Colonic mucosa (tissue), 4 donors: ENCODE measurements around the gene PPARGC1A. TPM values are rescaled to one million over a fixed set of nuclear protein-coding genes. Genes with fewer than 3 reads are reported as not detected.
A peak's percentile ranks its signal among the peaks of the same experiment; 100 is the strongest.

Experiments
- DNase-seq: peaks from one replicate; pipeline ENCODE4 v3.0.0-alpha.2; 2020
- H3K27ac ChIP-seq: fragments of 200-600 bp; one replicate; pipeline ENCODE4 v1.8.0; 2021
- H3K27me3 ChIP-seq: fragments of 200-600 bp; one replicate; pipeline ENCODE4 v1.8.0; 2021
- H3K36me3 ChIP-seq: fragments of 200-600 bp; one replicate; pipeline ENCODE4 v1.8.0; 2021
- H3K4me1 ChIP-seq: fragments of 200-600 bp; one replicate; pipeline ENCODE4 v1.8.0; 2021; ENCODE audit warnings: mild to moderate bottlenecking
- H3K4me3 ChIP-seq: fragments of 200-600 bp; one replicate; pipeline ENCODE4 v1.8.0; 2021
- H3K9ac ChIP-seq, 2 donors: one replicate each; pipeline ENCODE4 v1.7.0; 2013; ENCODE audit warnings: control low read depth in 2 of 2, low read depth in 2 of 2, low read length in 2 of 2
- H3K9me3 ChIP-seq: fragments of 200-600 bp; one replicate; pipeline ENCODE4 v1.8.0; 2021
- CTCF ChIP-seq: fragments of 200-600 bp; IDR thresholded peaks from one replicate; pipeline ENCODE4 v1.8.0; 2022; ENCODE audit warnings: antibody characterized with exemption, mild to moderate bottlenecking
- intact Hi-C: fragments of 100-400 bp; cut with DNase I; formaldehyde crosslinking; loops from one replicate; pipeline ENCODE4 v1.14.1; 2022
- total RNA-seq, 2 donors: library from RNA; stranded (reverse); fragmentation: NEBNext Ultra II Directional in 1 of 2; extraction: Animal tissue kit (Norgen Biotek cat#: 25700) in 1 of 2; gene quantifications; one replicate each; pipeline ENCODE4 v1.2.1, GENCODE V29; 2021
- donor health status: healthy.
- donor health status: DM: no; HTN: no; CAD: no.
- donor health status: DM: no; HTN: no; CAD: no.

PPARGC1A gene
- total RNA-seq, 2 donors from 2014 or later: 44.4 to 48.4 TPM

GRCh38 chr4:23881674-23882337 lies 8.0 kb downstream of the PPARGC1A start:
- Histone ChIP-seq H3K9ac (no peak overlapping the region), H3K9me3 (no peaks in the 10 kb centered on the region), H3K4me3 (no peak overlapping the region), H3K36me3 (no peaks in the 10 kb centered on the region), H3K4me1 (no peaks in the 10 kb centered on the region), H3K27me3 (no peaks in the 10 kb centered on the region), H3K27ac (no peak overlapping the region)
- TF ChIP-seq CTCF: no peak
- intact Hi-C loops: no loop called here
- DNase-seq: no peak

GRCh38 chr4:23881052-23881501 lies 8.8 kb downstream of the PPARGC1A start:
- intact Hi-C loops: no loop called here
- peaks cover 4% of the 10 kb centered on the region for H3K4me1 ChIP-seq
- no peaks in the 10 kb centered on the region for H3K27me3 ChIP-seq
- no peak overlapping the region for H3K4me3 ChIP-seq
- H3K9ac ChIP-seq: no peak overlapping the region
- no peaks in the 10 kb centered on the region for H3K36me3 ChIP-seq
- DNase-seq: no peak
- H3K27ac ChIP-seq: no peak overlapping the region
- H3K9me3 ChIP-seq: no peaks in the 10 kb centered on the region
- no peak for TF ChIP-seq CTCF

GRCh38 chr4:23878912-23879732 lies 10.7 kb downstream of the PPARGC1A start:
- H3K9ac ChIP-seq: peak overlapping the region in 1 of 2 donors; percentile 35
- H3K27ac ChIP-seq: peak overlapping the region; percentile 69
- TF ChIP-seq CTCF: no peak
- no peak overlapping the region for H3K4me3 ChIP-seq
- no peaks in the 10 kb centered on the region for H3K27me3 ChIP-seq
- intact Hi-C loops: loop anchor here (5.0 kb wide), 1 partner anchor 137 kb away; no protein-coding TSS in a partner anchor
- H3K36me3 ChIP-seq: no peaks in the 10 kb centered on the region
- H3K9me3 ChIP-seq: no peaks in the 10 kb centered on the region
- no peak for DNase-seq
- H3K4me1 ChIP-seq: peaks cover 4% of the 10 kb centered on the region

- Histone ChIP-seq H3K9me3 (no peaks in the 10 kb centered on the region), H3K27ac (peak overlapping the region; percentile 69), H3K9ac (peak overlapping the region in 1 of 2 donors; percentile 35), H3K4me3 (no peak overlapping the region), H3K27me3 (no peaks in the 10 kb centered on the region), H3K4me1 (peaks cover 4% of the 10 kb centered on the region), H3K36me3 (no peaks in the 10 kb centered on the region)
- intact Hi-C loops: loop anchor here (5.0 kb wide), 1 partner anchor 136 kb away; no protein-coding TSS in a partner anchor
- no peak for TF ChIP-seq CTCF
- no peak for DNase-seq
Observed at GRCh38 chr4:23878246-23878891, 11.5 kb downstream of the PPARGC1A start.

- intact Hi-C loops: loop anchor here (5.0 kb wide), 1 partner anchor 135 kb away; no protein-coding TSS in a partner anchor
- H3K4me1 ChIP-seq: peaks cover 4% of the 10 kb centered on the region
Observed at GRCh38 chr4:23877758-23878229, 12.1 kb downstream of the PPARGC1A start.

More at GRCh38 chr4:23877758-23878229, 12.1 kb downstream of the PPARGC1A start:
- TF ChIP-seq CTCF: no peak
- H3K36me3 ChIP-seq: no peaks in the 10 kb centered on the region
- H3K9ac ChIP-seq: peak overlapping the region in 1 of 2 donors; percentile 35
- H3K9me3 ChIP-seq: no peaks in the 10 kb centered on the region
- DNase-seq: peak; percentile 72
- H3K27ac ChIP-seq: peak overlapping the region; percentile 69
- no peaks in the 10 kb centered on the region for H3K27me3 ChIP-seq
- H3K4me3 ChIP-seq: no peak overlapping the region
